Measurements from ENCODE around the gene ADARB1. TPM values are rescaled to one million over a fixed set of nuclear protein-coding genes. Genes with fewer than 3 reads are reported as not detected.

Gene ADARB1
- total RNA-seq, 2 experiments from 2014 or later, result 27.5 to 28.6 TPM

DNA sequence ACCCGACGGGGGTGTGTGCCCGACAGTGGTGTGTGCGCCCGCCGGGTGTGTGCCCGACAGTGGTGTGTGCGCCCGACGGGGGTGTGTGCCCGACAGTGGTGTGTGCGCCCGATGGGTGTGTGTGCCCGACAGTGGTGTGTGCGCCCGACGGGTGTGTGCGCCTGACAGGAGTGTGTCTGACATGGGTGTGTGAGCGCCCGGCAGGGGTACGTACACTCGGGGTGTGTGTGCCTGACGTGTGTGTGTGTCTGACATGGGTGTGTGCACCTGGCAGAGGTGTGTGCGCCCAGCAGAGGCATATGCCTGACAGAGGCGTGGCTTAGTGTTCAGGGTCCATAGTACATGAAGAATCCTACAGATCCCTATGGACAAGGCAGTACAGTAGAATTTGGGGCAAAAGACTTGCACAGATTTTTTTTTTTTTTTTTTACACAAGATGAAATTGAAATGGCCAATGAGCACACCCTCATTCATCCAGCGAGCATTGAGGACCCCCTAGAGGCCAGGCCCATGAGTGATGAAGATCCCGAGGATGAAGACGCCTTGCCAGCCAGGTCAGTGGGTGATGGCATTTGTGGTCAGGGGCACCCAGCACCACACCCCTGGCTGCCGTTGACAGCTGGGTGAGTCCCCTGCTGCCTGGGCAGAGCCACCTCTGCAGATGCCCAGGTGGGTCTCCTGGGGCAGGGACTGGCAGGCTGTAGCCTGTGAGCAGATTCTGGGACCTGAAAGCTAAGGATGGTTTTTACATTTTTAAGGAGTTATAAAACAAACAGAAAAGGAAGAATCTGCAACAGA is 60.1 kb downstream of the ADARB1 start:
- POLR2A ChIA-PET, result no interaction called here
- no peak for TF ChIP-seq CTCF (IDR thresholded peaks at IDR 0.05)
- ATAC-seq (ENCODE audit: poor library complexity) (no peak), DNase-seq (no peak)
- H3K27ac Mint-ChIP-seq, result no peak overlapping the region
- no peaks in the 10 kb centered on the region for H3K27me3 Mint-ChIP-seq
- CTCF ChIA-PET, result no interaction called here
- H3K36me3 ChIP-seq (ENCODE audit: insufficient read depth, low read length), result peaks cover 9% of the 10 kb centered on the region
- no peak overlapping the region for H3K27ac ChIP-seq (ENCODE audit: low read depth in 1 of 2, low read length in 2 of 2)
- peaks cover 10% of the 10 kb centered on the region for H3K36me3 Mint-ChIP-seq (ENCODE audit: low read depth)
- H3K4me3 ChIP-seq (ENCODE audit: low read length), result no peak overlapping the region
- intact Hi-C loops (cut with DNase I, micrococcal nuclease), result no loop called here
- H3K4me1 ChIP-seq (ENCODE audit: insufficient read depth, low read length), result peaks cover 18% of the 10 kb centered on the region
- no peaks in the 10 kb centered on the region for H3K9me3 Mint-ChIP-seq
- H3K4me1 Mint-ChIP-seq (ENCODE audit: low read depth), result peaks cover 23% of the 10 kb centered on the region
- no peaks in the 10 kb centered on the region for H3K27me3 ChIP-seq (ENCODE audit: control insufficient read depth in 1 of 2, insufficient read depth in 2 of 2, low read length in 2 of 2)
- H3K4me3 Mint-ChIP-seq, result no peak overlapping the region
- H3K9me3 ChIP-seq (ENCODE audit: control insufficient read depth in 1 of 2, insufficient read depth in 1 of 2, low read length in 2 of 2), result no peaks in the 10 kb centered on the region

- DNase-seq (no peak), ATAC-seq (ENCODE audit: poor library complexity) (no peak)
- Mint-ChIP-seq H3K4me3 (no peak overlapping the region), H3K4me1 (ENCODE audit: low read depth) (peaks cover 23% of the 10 kb centered on the region), H3K9me3 (no peaks in the 10 kb centered on the region), H3K27me3 (no peaks in the 10 kb centered on the region), H3K27ac (no peak overlapping the region), H3K36me3 (ENCODE audit: low read depth) (peaks cover 6% of the 10 kb centered on the region)
- TF ChIP-seq CTCF (IDR thresholded peaks at IDR 0.05), result no peak
- ChIA-PET POLR2A (no interaction called here), CTCF (no interaction called here)
- no peaks in the 10 kb centered on the region for H3K27me3 ChIP-seq (ENCODE audit: control insufficient read depth in 1 of 2, insufficient read depth in 2 of 2, low read length in 2 of 2)
- H3K4me3 ChIP-seq (ENCODE audit: low read length), result no peak overlapping the region
- H3K4me1 ChIP-seq (ENCODE audit: insufficient read depth, low read length), result peaks cover 18% of the 10 kb centered on the region
- H3K9me3 ChIP-seq (ENCODE audit: control insufficient read depth in 1 of 2, insufficient read depth in 1 of 2, low read length in 2 of 2), result no peaks in the 10 kb centered on the region
- no peak overlapping the region for H3K27ac ChIP-seq (ENCODE audit: low read depth in 1 of 2, low read length in 2 of 2)
- intact Hi-C loops (cut with DNase I, micrococcal nuclease), result no loop called here
- peaks cover 5% of the 10 kb centered on the region for H3K36me3 ChIP-seq (ENCODE audit: insufficient read depth, low read length)
Observed at GRCh38 chr21:45135122-45135521, 60.7 kb downstream of the ADARB1 start.

- no peak for DNase-seq
- no peak overlapping the region for H3K4me3 Mint-ChIP-seq
- ChIA-PET POLR2A (no interaction called here), CTCF (interaction anchor here (1.3 to 3.5 kb wide), 2 partner anchors 59 to 186 kb away, joined by 4 to 31 read pairs; no protein-coding TSS in a partner anchor)
- Histone ChIP-seq H3K36me3 (ENCODE audit: insufficient read depth, low read length) (peaks cover 5% of the 10 kb centered on the region), H3K4me1 (ENCODE audit: insufficient read depth, low read length) (peaks cover 22% of the 10 kb centered on the region), H3K27ac (ENCODE audit: low read depth in 1 of 2, low read length in 2 of 2) (no peak overlapping the region), H3K4me3 (ENCODE audit: low read length) (no peak overlapping the region), H3K27me3 (ENCODE audit: control insufficient read depth in 1 of 2, insufficient read depth in 2 of 2, low read length in 2 of 2) (no peaks in the 10 kb centered on the region), H3K9me3 (ENCODE audit: control insufficient read depth in 1 of 2, insufficient read depth in 1 of 2, low read length in 2 of 2) (no peaks in the 10 kb centered on the region)
- ATAC-seq (ENCODE audit: poor library complexity), result no peak
- no peak overlapping the region for H3K27ac Mint-ChIP-seq
- no peaks in the 10 kb centered on the region for H3K9me3 Mint-ChIP-seq
- peaks cover 11% of the 10 kb centered on the region for H3K36me3 Mint-ChIP-seq (ENCODE audit: low read depth)
- intact Hi-C loops (cut with DNase I, micrococcal nuclease), result no loop called here
- H3K4me1 Mint-ChIP-seq (ENCODE audit: low read depth), result peaks cover 29% of the 10 kb centered on the region
- no peak for TF ChIP-seq CTCF (IDR thresholded peaks at IDR 0.05)
- no peaks in the 10 kb centered on the region for H3K27me3 Mint-ChIP-seq
Observed at GRCh38 chr21:45135868-45136267, 61.5 kb downstream of the ADARB1 start.

All from CD4-positive, alpha-beta T cell (primary cell).